Activated T-helper 9 cell treated with anti-CD3 and anti-CD28 coated beads, Interleukin-2, amount 50 U/mL, for 16 hours (primary cell): ENCODE results near the gene ZNF248.
"Not testable (repeated sequence)": the region's sequence is repeated elsewhere in the genome, so short reads cannot be mapped to it uniquely, and the experiment has no call there.

Experiments
- DNase-seq: peaks from one replicate; pipeline ENCODE4 v3.0.0-alpha.2; 2020; ENCODE audit warnings: low read depth

Gene ZNF248

DNA sequence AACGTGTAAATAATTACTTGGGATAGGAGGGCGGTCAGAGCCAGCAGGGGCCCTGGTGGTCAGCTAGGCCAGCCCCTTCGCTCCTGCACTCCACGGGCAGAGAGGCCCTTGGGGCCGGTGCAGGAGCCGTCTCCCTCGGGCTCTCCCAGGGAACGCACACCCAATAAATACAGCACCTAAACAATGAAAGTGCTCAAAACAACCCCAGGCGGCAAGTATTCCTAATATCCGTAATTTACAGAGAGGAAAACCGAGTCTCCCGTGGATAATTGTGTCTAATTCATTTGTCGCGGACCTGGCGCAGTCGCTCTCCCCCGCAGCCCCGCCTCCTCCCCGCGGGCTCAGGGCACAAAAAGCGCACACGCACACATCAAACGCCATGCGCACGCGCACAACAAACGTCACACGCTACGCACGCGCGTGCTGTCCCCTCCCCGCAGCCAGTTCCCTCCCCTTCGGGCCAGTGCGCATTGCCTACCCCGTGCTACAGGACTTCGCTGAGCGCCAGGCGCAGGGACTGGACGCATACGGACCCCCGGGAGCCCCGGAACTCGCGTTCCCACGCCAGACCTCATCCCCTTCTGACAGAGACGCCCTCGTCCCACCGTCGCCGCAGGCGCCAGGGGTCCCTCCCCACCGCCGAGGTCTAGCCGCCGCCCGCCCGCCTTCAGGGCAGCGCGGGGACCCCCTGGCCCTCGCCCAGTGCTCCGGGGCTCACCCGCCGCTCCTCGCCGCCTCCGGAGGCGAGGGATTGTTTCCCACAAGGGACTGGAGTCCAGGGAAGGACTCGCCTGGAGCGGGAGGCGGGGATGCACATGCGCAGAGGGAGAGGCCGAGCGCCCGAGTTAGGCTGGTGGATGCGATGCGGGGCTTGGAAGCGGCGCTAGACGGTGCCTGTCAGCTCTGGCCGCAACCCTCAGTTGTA, at the start of gene ZNF248:
TSS of gene ZNF248 (minus strand) at position 324 of the 925 bp plus-strand sequence. CDS start 1,300 bp downstream, outside the sequence.
- peak; percentile 91 for DNase-seq

DNA sequence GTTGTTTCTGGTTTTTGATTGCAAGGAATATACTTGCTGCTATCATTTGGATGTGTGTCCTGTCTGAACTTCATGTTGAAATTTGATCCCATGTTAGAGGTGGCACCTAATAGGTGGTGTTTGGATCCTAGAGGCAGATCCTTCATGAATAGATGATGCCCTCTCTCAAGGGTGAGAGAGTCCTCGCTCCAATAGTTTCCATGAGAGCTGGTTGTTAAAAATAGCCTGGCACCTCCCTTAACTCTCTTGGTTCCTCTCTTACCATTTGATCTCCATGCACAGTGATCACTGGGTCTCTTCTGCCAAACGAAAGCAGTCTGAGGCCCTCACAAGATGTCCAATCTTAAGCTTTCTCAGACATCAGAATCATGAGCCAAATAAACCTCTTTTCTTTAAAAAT, 49.0 kb upstream of the ZNF248 start:
- no peak for DNase-seq

DNA sequence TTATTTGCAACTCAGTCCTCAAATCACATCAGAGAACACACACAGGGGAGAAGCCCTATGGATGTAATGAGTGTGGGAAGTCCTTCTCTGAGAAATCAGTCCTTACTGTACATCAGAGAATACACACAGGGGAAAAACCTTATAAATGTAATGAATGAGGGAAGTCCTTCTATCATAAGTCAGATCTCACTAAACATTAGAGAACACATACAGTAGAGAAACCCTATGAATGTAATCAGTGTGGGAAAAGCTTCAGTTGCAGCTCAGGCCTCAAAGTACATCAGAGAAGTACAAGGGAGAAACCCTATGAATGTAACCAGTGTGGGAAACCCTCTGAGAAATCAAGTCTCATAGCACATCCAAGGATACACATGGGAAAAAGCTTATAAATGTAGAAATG, 39.0 kb upstream of the ZNF248 start:
- DNase-seq = no peak

DNA sequence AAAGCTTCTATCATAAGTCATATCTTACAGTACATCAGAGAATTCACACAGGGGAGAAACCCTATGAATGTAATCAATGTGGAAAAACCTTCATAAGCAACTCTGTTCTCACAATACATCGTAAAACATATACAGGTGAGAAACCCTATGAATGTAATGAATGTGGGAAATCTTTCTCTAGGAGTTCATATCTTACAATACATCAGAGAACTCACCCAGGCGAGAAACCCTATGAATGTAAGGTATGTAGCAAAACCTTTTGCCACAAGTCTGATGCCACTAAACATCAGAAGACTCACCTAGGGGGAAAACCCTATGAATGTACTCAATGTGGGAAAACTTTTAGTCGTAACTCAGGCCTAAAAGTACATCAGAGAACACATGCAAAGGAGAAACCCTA, 38.3 kb upstream of the ZNF248 start:
- no peak for DNase-seq

DNA sequence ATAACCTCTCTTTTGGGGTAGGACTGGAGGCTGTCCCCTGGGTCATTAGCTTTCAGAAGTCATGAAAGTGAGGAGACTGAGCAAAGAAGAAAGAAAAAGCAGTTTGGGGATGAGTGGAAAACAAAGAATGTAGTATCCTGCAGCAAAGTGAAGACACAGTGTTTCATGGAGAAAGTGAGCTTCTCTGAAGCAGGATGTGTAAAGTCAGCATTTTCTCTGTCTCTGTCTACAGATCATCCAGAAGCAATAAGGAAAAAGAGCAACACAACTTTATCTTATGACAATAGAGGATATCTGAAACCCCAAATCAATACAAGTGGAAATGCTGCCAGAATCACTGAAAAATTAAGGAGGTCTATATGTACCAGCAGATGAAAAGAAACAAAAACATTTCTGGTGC, 28.4 kb upstream of the ZNF248 start:
- DNase-seq = no peak

DNA sequence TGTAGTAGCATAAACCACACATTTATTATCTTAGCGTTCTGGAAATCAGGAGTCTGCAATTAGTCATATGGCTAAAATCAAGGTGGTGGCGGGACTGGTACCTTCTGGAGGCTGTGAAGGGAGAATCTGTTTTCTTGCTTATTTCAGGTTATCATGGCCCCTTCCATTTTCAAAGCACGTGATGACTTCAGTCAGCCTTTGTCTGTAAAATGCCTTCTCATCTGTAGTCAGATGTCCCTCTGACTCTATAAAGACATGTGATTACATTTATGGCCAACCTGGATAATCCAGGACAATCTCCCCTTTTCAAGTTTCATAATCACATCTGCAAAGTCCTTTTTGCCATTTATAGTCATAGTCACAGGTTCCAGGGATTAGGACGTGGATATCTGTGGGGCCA, 15.5 kb upstream of the ZNF248 start:
- no peak for DNase-seq

DNA sequence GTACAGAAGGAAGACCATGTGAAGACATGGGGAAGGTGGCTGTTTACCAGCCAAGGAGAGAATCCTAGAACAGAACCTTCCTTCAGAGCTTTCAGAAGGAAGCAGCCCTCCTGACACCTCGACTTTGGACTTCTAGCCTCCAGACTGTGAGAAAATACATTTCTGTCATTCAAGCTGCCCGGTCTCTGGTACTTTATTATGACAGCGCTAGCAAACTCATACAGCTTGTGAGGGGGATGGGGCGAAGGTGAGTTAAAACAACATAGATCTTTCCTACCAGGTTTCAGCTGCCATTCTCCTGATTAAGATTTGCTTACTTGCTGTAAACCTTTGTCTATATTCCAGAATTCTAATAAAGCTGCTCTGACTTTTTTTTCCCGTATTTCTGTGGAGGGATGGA, 14.9 kb upstream of the ZNF248 start:
- no peak for DNase-seq

DNA sequence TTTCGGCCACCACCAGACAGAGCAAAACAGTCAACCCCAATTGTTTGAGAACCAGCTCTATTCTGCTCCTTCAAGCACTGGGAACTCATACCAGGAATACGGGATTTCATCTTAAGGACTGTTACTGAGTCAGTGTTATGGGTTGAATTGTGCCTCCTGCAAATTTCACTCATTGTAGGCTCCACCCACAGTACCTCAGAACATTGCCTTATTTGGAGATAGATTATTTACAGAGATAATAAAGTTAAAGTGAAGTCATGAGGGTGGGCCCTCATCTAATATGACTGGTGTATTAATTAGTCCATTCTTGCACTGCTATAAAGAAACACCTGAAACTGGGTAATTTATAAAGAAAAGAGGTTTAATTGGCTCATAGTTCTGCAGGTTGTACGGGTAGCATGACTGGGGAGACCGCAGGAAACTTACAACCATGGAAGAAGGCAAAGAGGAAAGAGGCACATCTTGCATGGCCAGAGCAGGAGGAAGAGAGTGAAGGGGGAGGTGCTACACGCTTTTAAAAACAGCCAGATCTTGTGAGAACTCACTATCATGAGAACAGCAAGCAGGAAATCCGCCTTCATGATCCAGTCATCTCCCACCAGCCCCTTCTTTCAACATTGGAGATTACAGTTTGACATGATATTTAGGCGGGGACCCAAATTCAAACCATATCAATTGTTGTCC, 14.3 kb upstream of the ZNF248 start:
- DNase-seq = no peak

DNA sequence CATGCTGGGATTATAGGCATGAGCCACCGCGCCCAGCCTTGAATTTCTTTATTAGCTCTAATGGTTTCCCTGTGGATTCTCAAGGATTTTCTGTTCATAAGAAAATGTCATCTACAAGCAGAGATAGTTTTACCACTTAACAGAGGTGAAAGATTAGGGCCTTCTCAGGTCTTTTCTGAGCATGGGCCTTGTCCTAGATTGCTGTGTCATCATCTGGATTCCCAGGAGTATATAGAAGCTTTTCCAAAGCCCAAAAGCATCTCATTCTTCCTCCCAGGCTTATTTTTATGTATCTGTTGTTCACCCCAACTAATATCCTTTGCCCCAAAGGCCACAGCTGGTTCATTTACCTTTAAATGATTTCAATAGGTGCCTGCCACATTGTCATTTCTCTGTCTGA, 13.7 kb upstream of the ZNF248 start:
- DNase-seq = no peak

DNA sequence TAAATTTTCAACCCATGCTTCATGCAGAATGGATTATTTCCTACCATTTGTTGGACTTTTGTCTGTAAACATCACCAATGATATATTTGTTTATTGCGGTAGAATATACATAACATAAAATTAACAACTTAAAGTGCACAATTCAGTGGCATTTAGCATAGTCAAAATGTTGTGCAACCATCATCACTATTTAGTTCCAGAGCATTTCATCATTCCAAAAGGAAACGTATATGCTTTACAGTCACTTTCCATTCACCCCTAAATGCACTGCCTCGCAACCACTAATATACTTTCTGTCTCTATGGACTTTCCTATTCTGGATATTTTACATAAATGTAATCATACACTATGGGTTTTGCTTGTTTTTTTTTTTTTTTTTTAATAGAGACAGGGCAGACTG, 11.4 kb upstream of the ZNF248 start:
- no peak for DNase-seq

DNA sequence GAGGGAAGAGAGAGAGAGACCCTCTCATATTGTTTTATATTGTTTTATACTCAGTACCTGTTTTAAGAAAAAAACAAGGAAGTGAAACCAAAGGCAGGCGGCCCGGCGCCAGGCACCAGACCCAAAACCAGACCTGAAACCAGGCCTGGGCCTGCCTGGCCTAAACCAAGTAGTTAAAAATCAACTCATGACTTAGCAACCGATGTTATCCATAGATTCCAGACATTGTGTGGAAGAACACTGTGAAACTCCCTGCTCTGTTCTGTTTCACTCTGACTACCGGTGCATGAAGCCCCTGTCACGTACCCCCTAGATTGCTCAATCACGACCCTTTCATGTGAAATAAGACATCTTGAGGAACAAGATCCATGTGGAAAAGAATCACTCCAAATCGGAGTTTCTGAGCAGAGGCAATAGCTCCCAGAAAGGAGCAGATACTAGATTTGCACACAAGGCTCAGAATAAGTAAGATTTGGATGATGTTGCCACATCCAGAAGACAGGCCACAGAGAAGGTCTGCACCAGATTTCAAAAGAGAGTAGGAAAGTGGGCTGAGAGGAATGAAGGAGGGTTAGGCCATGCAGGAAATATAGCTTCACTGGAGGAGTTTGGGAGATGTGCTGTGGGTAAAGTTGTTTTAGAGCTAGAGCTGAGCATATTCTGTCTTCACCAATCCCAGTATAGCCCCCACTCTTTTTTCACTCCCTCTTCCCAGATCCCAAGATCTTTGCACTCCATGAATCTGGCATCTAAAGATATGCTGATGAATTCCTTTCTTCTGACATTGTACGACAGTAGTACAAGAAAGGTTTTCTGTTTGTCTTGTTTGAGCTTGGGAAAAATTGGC, 8.8 kb upstream of the ZNF248 start:
- no peak for DNase-seq

DNA sequence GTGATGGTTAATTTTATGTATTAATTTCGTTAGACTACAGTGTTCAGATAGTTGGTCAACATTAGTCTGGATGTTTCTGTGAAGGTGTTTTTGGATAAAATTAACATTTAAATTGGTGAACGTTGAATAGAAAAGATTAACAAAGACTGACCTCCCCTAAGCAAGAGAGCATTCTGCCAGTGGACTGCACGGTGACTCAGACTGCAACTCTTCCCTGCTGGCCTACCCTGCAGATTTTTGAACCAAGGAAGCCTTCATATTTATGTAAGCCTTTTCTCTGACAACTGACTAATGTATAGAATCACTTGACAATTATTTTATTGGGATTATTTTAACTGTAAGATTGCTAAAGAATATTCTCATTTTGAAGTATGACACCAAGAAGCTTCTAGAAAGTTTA, 7.9 kb upstream of the ZNF248 start:
- DNase-seq = no peak

DNA sequence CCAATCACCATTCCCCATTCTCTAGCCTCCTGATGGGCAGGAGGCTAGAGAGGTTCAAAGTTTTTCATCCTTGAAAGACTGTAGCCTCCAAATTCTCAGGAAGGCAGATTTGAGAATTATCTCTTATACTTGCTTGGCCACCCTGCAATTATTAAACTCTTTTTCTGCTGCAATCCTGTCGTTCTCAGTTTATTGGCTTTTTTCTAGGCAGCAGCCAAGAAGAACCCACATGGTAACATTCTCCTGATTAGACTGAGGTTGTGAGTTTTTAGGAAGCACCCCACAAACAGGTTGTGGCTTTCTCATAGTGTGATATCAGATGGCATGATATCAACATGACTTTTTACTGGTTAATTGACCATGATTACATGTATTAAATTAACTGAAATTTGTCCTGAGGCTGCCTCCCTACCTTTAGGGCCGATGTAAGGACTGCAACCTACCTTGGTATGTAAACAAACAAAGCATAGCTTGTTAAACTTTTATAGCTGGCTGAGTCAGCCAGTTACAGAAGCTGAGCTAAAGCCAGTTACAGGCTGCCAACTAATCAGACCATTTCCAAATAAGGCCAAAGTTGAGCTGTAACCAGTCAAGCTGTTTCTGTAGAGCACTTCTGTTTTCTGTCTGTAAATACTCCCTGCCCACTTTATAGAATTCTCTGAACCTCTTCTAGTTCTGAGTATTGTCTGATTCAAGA, 3.2 kb upstream of the ZNF248 start:
- no peak for DNase-seq

DNA sequence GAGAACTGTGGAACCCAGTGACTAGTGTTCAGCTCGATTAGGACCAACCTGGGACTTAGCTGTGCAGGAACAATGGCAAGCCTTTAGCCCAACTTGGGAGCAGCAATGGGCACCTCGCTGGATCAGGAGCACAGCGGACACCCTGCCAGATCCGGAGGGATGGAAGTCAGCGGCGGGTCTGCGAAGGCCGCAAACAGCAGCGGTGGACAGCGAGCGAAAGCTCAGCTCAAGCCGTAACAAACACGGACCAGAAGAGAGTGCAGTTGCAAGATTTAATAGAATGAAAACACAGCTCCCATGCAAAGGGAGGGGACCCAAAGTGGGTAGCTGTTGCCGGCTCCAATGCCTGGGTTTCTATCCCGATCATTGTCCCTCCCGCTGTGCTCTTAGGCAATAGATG, 1.9 kb upstream of the ZNF248 start:
- not testable (repeated sequence) for DNase-seq

DNA sequence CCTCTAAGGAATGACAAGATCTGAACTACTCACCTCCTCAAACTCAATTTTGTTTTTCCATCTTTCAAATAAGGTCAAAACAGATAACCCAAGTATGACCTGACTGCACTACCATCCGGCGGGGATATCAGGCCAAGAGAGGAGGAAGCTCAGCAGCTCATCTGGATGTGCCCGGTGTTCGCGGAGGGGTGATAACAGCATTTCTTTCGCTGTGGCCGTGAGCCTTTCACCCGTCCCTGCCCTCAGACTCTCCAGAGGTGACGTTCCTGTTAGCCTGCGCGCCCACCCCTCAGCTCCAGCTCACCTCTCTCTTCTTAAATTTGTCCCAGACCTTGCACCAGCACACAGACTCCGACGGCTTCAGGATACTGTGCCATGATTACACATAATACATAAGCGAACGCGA, 526 bp downstream of the ZNF248 start:
- DNase-seq = peak; percentile 4

DNA sequence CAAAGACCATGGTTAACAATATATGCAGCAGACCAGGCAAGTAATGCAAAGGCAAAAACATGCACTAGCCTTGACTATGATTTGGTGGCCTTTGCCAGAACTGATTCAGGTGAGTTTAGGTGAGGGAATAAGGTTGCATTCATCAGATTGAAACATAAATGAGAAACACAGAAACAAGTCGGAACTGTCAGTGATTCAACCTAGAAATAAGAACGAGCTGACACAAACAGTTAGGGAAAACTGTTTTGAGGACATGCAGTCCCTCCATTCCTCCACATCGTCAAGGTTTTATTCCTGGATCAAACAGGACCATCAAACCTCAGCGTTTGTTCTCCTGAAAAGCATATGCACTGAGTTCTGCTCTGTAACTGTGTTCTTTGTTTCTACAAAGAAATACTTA, 1.8 kb downstream of the ZNF248 start:
- no peak for DNase-seq

DNA sequence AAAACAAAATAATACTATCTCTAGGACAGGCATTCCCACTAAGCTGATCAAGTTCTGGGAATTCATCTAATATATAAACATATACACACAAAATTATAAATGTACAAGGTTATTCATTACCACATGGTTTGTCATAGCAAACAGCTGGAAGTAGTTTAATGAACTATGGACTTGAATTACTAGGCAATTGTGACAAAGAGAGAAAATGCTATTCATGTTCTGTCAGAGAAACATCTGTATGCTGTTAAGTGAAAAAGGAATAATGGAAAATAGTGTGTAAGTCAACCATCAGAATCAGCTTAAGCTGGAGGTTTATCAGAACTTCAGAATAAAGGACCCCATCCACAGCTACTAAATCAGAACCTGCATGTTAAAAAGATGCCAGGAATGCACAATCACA, 2.8 kb downstream of the ZNF248 start:
- no peak for DNase-seq

DNA sequence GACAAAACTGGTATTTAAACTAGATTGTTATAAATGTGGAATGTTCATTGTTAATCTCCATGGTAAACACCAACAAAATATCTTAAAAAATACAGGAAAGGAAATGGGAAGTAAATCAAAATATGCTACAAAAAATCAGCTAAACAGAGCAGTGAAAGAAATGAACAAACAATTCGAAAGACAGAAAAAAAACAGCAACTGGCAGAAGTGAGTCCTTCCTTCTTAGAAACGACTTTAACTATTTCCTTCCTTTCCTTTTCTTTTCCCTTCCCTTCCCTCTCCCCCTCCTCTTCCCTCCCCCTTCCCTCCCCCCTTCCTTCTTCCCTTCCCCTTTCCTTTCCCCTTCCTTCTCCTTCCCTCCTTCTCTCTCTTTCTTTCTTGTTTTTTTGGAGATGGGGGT, 12.8 kb downstream of the ZNF248 start:
- no peak for DNase-seq

DNA sequence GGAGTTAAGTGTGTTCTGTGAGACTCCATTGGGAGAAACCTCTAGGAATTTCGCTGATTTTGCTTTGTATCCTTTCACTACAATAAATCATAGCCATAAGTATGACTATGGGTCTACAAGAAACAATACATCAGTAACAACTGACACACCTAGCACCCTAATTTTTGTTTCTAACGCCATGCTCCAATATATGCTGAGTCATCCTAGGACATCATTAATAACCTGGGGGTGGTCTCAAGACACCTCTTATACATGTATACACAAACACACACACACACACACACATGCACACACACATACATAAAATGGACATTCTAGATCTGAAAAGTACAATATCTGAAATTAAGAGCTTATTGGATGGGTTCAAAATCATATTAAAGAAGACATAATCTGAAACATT, 18.2 kb downstream of the ZNF248 start:
- no peak for DNase-seq

DNA sequence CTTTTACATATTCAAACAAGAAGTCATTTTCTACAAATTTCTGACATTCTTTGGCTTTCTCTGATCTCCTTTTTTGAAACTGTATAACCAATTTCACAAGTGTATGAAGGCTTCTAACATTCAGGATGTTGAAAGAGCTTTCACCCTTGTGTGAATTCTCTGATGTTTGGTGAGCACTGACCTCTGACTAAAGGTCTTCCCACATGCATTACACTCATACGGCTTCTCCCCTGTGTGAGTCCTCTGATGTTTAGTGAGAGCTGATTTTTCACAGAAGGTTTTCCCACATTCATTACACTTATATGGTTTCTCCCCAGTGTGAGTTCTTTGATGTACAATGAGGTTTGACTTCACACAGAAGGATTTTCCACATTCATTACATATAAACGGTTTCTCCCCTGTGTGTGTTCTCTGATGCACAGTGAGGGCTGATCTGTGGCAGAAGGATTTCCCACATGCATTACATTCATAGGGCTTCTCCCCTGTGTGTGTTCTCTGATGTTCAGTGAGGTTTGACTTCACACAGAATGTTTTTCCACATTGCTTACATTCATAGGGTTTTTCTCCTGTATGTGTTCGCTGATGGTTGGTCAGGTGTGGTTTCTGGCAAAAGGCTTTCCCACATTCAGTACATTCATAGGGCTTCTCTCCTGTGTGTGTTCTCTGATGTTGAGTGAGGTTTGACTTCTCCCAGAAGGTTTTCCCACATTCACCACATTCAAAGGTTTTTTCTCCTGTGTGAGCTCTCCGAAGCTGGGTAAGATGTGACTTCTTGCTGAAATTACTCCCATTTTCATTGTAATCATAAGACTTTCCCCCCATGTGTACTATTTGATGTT, 25.7 kb downstream of the ZNF248 start:
- DNase-seq = no peak

DNA sequence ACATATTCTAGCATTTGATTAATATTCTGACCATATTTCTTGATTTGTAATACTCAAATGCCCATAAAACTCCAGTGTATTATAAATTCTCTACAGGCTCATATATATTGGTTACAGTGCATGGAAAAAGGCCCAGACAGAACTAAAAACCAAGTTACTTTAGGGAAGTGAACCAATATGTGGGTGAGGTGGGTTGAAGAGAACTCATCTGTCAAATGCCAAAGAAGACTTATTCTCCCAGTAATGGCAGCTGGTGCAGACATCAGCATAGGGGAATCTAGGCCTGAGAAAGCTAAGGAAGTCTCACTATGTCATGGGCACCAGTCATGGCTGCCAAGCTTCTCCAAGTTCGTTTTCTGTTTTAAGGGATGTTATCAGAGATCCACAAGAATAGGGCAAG, 30.6 kb downstream of the ZNF248 start:
- DNase-seq = no peak
